Stimulated activated CD4-positive, alpha-beta T cell treated with anti-CD3 and anti-CD28 coated beads, TNF-alpha, amount 100 ng/mL, for 4 hours (primary cell): ENCODE data around the gene ROBO1.

Experiments
- DNase-seq, 3 experiments: peaks; one replicate each; pipeline ENCODE4 v3.0.0-alpha.2; 2020; ENCODE audit warnings: low read depth in 3 of 3

ROBO1 gene

GRCh38 chr3:78845605-78846004, 922.2 kb downstream of the ROBO1 start:
- DNase-seq = no peak

GRCh38 chr3:78844307-78844706, 923.5 kb downstream of the ROBO1 start:
- DNase-seq = no peak

- DNase-seq = no peak
Observed at GRCh38 chr3:78839693-78840092, 928.1 kb downstream of the ROBO1 start.

- DNase-seq = no peak
Observed at GRCh38 chr3:78838362-78838761, 929.4 kb downstream of the ROBO1 start.

GRCh38 chr3:78834910-78835309, 932.9 kb downstream of the ROBO1 start:
- no peak for DNase-seq

GRCh38 chr3:78832785-78833204, 935.0 kb downstream of the ROBO1 start:
- DNase-seq = no peak

- DNase-seq = no peak
Observed at GRCh38 chr3:78831446-78831972, 936.3 kb downstream of the ROBO1 start.

- DNase-seq = no peak
Observed at GRCh38 chr3:78830470-78830869, 937.3 kb downstream of the ROBO1 start.

GRCh38 chr3:78827618-78828017, 940.2 kb downstream of the ROBO1 start:
- DNase-seq = no peak

- no peak for DNase-seq
Observed at GRCh38 chr3:78825858-78826215, 942.0 kb downstream of the ROBO1 start.

- DNase-seq = no peak
Observed at GRCh38 chr3:78825118-78825857, 942.5 kb downstream of the ROBO1 start.

GRCh38 chr3:78823859-78824258, 943.9 kb downstream of the ROBO1 start:
- no peak for DNase-seq

- no peak for DNase-seq
Observed at GRCh38 chr3:78823434-78823833, 944.4 kb downstream of the ROBO1 start.

GRCh38 chr3:78822726-78823125, 945.1 kb downstream of the ROBO1 start:
- no peak for DNase-seq

GRCh38 chr3:78820542-78820941, 947.3 kb downstream of the ROBO1 start:
- DNase-seq = no peak

GRCh38 chr3:78818161-78818985, 949.4 kb downstream of the ROBO1 start:
- DNase-seq = no peak

GRCh38 chr3:78814893-78815562, 952.8 kb downstream of the ROBO1 start:
- no peak for DNase-seq

GRCh38 chr3:78812166-78812565, 955.6 kb downstream of the ROBO1 start:
- no peak for DNase-seq

- DNase-seq = no peak
Observed at GRCh38 chr3:78809966-78810365, 957.8 kb downstream of the ROBO1 start.

GRCh38 chr3:78804251-78805037, 963.4 kb downstream of the ROBO1 start:
- no peak for DNase-seq

GRCh38 chr3:78802562-78802930, 965.3 kb downstream of the ROBO1 start:
- no peak for DNase-seq
